ENCODE data around the gene PTGS1. TPM values are rescaled to one million over a fixed set of nuclear protein-coding genes. Genes with fewer than 3 reads are reported as not detected.

The PTGS1 gene
- polyA plus RNA-seq, 1 donor from 2014 or later: 0.17 TPM

- no peaks in the 10 kb centered on the region for H4K20me1 ChIP-seq (ENCODE audit: insufficient read depth)
- no peak overlapping the region for H3K27ac ChIP-seq (ENCODE audit: low read length)
Measured at GRCh38 chr9:122378236-122378635, 7.4 kb downstream of the PTGS1 start.

GRCh38 chr9:122379340-122379739 lies 8.5 kb downstream of the PTGS1 start:
- no peaks in the 10 kb centered on the region for H3K36me3 ChIP-seq (ENCODE audit: insufficient read depth, low read length)
- H3K27ac ChIP-seq (ENCODE audit: low read length): no peak overlapping the region
- TF ChIP-seq EP300 (conservative IDR thresholded peaks at IDR 0.05; ENCODE audit: poor library complexity, severe bottlenecking) (no peak), TAF1 (IDR thresholded peaks at IDR 0.05; ENCODE audit: low read depth) (no peak), MXI1 (conservative IDR thresholded peaks at IDR 0.05; ENCODE audit: poor library complexity, severe bottlenecking) (no peak), RAD21 (conservative IDR thresholded peaks at IDR 0.05) (no peak), CTCF (IDR thresholded peaks at IDR 0.05; ENCODE audit: poor library complexity, severe bottlenecking) (no peak), EZH2 (IDR thresholded peaks at IDR 0.05; ENCODE audit: borderline replicate concordance, insufficient read depth, low read length, poor library complexity, severe bottlenecking) (no peak), POLR2AphosphoS5 (IDR thresholded peaks at IDR 0.05) (no peak), SMC3 (conservative IDR thresholded peaks at IDR 0.05; ENCODE audit: poor library complexity) (no peak), REST (IDR thresholded peaks at IDR 0.05; ENCODE audit: borderline replicate concordance) (no peak)
- H3K4me2 ChIP-seq (ENCODE audit: low read length): no peak overlapping the region
- no peaks in the 10 kb centered on the region for H3K27me3 ChIP-seq (ENCODE audit: insufficient read depth, low read depth, low read length)
- H3K9ac ChIP-seq (ENCODE audit: low read length): no peak overlapping the region
- no peaks in the 10 kb centered on the region for H3K79me2 ChIP-seq (replicated peaks; ENCODE audit: insufficient read depth, low read length)
- no peak overlapping the region for H3K4me3 ChIP-seq (ENCODE audit: low read length)
- H3K9me3 ChIP-seq (ENCODE audit: low read length): no peaks in the 10 kb centered on the region
- no peaks in the 10 kb centered on the region for H3K9me2 ChIP-seq (ENCODE audit: insufficient read depth, low read length)
- H2AFZ ChIP-seq (ENCODE audit: low read depth, low read length): no peak overlapping the region
- H3F3A ChIP-seq (ENCODE audit: insufficient read depth, low read length, poor library complexity, severe bottlenecking): no peaks in the 10 kb centered on the region
- no peaks in the 10 kb centered on the region for H4K20me1 ChIP-seq (ENCODE audit: insufficient read depth)

More at GRCh38 chr9:122378236-122378635, 7.4 kb downstream of the PTGS1 start:
- Histone ChIP-seq H3K36me3 (ENCODE audit: insufficient read depth, low read length) (no peaks in the 10 kb centered on the region), H3K9me3 (ENCODE audit: low read length) (no peaks in the 10 kb centered on the region), H3F3A (ENCODE audit: insufficient read depth, low read length, poor library complexity, severe bottlenecking) (no peaks in the 10 kb centered on the region), H3K4me3 (ENCODE audit: low read length) (no peak overlapping the region), H3K79me2 (replicated peaks; ENCODE audit: insufficient read depth, low read length) (no peaks in the 10 kb centered on the region), H3K9ac (ENCODE audit: low read length) (no peak overlapping the region), H3K4me2 (ENCODE audit: low read length) (no peak overlapping the region), H3K9me2 (ENCODE audit: insufficient read depth, low read length) (no peaks in the 10 kb centered on the region), H2AFZ (ENCODE audit: low read depth, low read length) (no peak overlapping the region), H3K27me3 (ENCODE audit: insufficient read depth, low read depth, low read length) (no peaks in the 10 kb centered on the region)
- TF ChIP-seq POLR2AphosphoS5 (IDR thresholded peaks at IDR 0.05) (no peak), EP300 (conservative IDR thresholded peaks at IDR 0.05; ENCODE audit: poor library complexity, severe bottlenecking) (no peak), EZH2 (IDR thresholded peaks at IDR 0.05; ENCODE audit: borderline replicate concordance, insufficient read depth, low read length, poor library complexity, severe bottlenecking) (no peak), REST (IDR thresholded peaks at IDR 0.05; ENCODE audit: borderline replicate concordance) (no peak), TAF1 (IDR thresholded peaks at IDR 0.05; ENCODE audit: low read depth) (no peak), SMC3 (conservative IDR thresholded peaks at IDR 0.05; ENCODE audit: poor library complexity) (no peak), RAD21 (conservative IDR thresholded peaks at IDR 0.05) (no peak)
